Measurements from ENCODE around the gene LYZ. TPM values are rescaled to one million over a fixed set of nuclear protein-coding genes. Genes with fewer than 3 reads are reported as not detected.

LYZ gene
- total and polyA plus RNA-seq, 10 donors: 96.3 to 941 (median 279) TPM

DNA sequence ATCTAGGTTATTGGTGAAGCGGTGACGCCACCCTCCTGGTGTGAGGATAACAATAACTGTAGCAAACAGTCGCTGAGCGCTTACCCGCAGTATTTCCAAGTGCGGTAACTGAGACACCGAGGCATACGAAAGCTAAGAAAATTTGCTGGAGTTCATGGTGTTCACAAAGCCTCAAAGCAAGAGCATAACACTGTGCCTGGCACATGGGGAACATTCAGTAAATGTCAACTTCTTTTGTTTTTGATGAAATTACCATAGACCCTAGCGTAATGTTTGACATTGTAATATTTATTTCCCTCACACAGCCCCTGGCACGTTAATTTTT lies 12.1 kb downstream of the LYZ start:
- peak overlapping the region; percentile 88 to 99 (median 98) for H3K27ac ChIP-seq
- no peaks in the 10 kb centered on the region for H3K9me3 ChIP-seq
- no peaks in the 10 kb centered on the region for H3K27me3 ChIP-seq (replicated peaks in 1 of 7)
- intact Hi-C loops (cut with DNase I; ENCODE audit: low total_unique reads): no loop called here
- H3K4me3 ChIP-seq: peak overlapping the region; percentile 83 to 96 (median 94)
- no peak for DNase-seq
- TF ChIP-seq POLR2A (IDR thresholded peaks at IDR 0.05) (no peak), POLR2AphosphoS5 (IDR thresholded peaks at IDR 0.05) (no peak)
- TF ChIP-seq, protein P1, sequence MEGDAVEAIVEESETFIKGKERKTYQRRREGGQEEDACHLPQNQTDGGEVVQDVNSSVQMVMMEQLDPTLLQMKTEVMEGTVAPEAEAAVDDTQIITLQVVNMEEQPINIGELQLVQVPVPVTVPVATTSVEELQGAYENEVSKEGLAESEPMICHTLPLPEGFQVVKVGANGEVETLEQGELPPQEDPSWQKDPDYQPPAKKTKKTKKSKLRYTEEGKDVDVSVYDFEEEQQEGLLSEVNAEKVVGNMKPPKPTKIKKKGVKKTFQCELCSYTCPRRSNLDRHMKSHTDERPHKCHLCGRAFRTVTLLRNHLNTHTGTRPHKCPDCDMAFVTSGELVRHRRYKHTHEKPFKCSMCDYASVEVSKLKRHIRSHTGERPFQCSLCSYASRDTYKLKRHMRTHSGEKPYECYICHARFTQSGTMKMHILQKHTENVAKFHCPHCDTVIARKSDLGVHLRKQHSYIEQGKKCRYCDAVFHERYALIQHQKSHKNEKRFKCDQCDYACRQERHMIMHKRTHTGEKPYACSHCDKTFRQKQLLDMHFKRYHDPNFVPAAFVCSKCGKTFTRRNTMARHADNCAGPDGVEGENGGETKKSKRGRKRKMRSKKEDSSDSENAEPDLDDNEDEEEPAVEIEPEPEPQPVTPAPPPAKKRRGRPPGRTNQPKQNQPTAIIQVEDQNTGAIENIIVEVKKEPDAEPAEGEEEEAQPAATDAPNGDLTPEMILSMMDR (IDR thresholded peaks at IDR 0.05 in 8 of 11, conservative IDR thresholded peaks at IDR 0.05 in 3 of 11): peak in 1 of 11 experiments; percentile 8
- H3K4me1 ChIP-seq: peaks cover 6 to 49% (median 28%) of the 10 kb centered on the region in 6 donors
- 5 to 10% (median 9%) methylated on average over 10 of the region's 10 CpGs for WGBS, 5 donors
- peaks cover 0 to 42% (median 4%) of the 10 kb centered on the region in 6 donors for H3K36me3 ChIP-seq

DNA sequence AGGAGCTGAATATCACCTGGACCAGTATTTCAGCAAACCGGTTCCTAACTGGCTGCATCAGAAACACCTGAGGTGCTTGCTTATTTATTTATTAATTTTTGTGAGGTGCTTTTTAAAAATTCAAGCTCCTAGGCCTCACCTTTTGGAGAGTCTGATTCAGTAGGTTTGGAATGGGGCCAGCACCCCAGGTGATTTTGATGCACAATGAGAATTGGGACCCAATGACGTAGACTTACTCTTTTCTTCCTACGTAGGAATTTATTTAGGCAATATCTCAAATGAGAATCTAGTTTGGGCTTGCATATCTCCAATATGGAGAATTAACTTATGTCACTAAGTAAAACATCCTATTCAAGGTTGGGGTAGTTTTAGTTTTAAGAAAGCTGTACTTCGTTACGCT lies 18.6 kb downstream of the LYZ start:
- WGBS, 5 donors: 95 to 98% (median 97%) methylated on average over 5 of the region's 5 CpGs
- intact Hi-C loops (cut with DNase I; ENCODE audit: low total_unique reads): no loop called here
- no peak for TF ChIP-seq POLR2A (IDR thresholded peaks at IDR 0.05)
- TF ChIP-seq, protein P1 (IDR thresholded peaks at IDR 0.05 in 8 of 11, conservative IDR thresholded peaks at IDR 0.05 in 3 of 11): no peak
- no peak for TF ChIP-seq POLR2AphosphoS5 (IDR thresholded peaks at IDR 0.05)
- no peaks in the 10 kb centered on the region for H3K27me3 ChIP-seq (replicated peaks in 1 of 7)
- no peaks in the 10 kb centered on the region for H3K9me3 ChIP-seq
- peaks cover 0 to 100% (median 44%) of the 10 kb centered on the region in 6 donors for H3K36me3 ChIP-seq
- peaks cover 0 to 8% (median 0%) of the 10 kb centered on the region in 6 donors for H3K4me1 ChIP-seq
- DNase-seq: no peak
- no peak overlapping the region for H3K4me3 ChIP-seq
- no peak overlapping the region for H3K27ac ChIP-seq

DNA sequence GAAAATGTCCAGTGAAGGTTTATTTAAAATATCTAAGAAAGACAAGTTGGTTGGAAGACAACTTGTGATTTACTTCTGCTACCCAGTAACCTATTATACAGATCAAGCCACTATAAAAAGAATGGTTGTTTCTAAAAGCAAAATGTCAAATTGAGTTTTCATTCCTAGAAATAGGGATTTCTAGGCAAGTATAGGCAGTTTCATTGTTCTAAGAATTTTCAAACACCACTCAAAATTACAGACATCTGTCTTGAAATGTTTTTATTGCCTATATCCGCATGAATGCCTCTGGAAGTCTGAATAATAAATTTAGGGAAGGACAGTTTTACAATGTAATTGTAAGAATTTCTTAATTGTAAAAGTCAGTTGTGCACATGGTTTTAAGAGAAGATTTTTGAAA lies 20.0 kb downstream of the LYZ start:
- Histone ChIP-seq H3K27ac (no peak overlapping the region), H3K9me3 (no peaks in the 10 kb centered on the region), H3K4me1 (no peaks in the 10 kb centered on the region), H3K36me3 (peaks cover 0 to 100% (median 49%) of the 10 kb centered on the region in 6 donors), H3K4me3 (no peak overlapping the region), H3K27me3 (replicated peaks in 1 of 7) (no peaks in the 10 kb centered on the region)
- no peak for DNase-seq
- TF ChIP-seq POLR2AphosphoS5 (IDR thresholded peaks at IDR 0.05) (no peak), POLR2A (IDR thresholded peaks at IDR 0.05) (no peak)
- TF ChIP-seq, protein P1 (IDR thresholded peaks at IDR 0.05 in 8 of 11, conservative IDR thresholded peaks at IDR 0.05 in 3 of 11): no peak
- WGBS, 5 donors: 93 to 100% (median 99%) methylated on average over 1 of the region's 1 CpG
- intact Hi-C loops (cut with DNase I; ENCODE audit: low total_unique reads): no loop called here

DNA sequence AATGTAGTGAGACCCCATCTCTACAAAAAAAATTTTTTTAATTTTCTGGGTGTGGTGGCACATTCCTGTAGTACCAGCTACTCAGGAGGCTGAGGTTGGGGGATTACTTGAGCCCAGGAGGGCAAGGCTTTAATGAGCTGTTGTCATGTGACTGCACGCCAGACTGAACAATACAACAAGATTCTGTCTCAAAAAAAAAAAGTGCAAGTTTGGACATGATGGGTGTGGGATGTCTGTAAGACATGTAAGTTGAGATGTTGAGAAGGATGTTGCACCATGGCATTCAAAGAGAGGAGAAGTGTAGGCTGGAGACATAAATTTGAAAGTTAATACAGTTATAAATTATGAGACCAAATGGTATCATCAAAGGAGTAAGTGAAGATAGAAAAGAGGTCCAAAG lies 34.9 kb downstream of the LYZ start:
- TF ChIP-seq, protein P1 (IDR thresholded peaks at IDR 0.05 in 8 of 11, conservative IDR thresholded peaks at IDR 0.05 in 3 of 11): no peak
- no peak for TF ChIP-seq POLR2AphosphoS5 (IDR thresholded peaks at IDR 0.05)
- no peak for TF ChIP-seq POLR2A (IDR thresholded peaks at IDR 0.05)
- intact Hi-C loops (cut with DNase I; ENCODE audit: low total_unique reads): no loop called here

More for the DNA sequence above, 34.9 kb downstream of the LYZ start:
- WGBS, 5 donors: 90 to 99% (median 93%) methylated on average over 1 of the region's 1 CpG
- Histone ChIP-seq H3K4me1 (no peaks in the 10 kb centered on the region), H3K27me3 (replicated peaks in 1 of 7) (no peaks in the 10 kb centered on the region), H3K27ac (no peak overlapping the region), H3K36me3 (peaks cover 0 to 65% (median 19%) of the 10 kb centered on the region in 6 donors), H3K9me3 (no peaks in the 10 kb centered on the region), H3K4me3 (no peak overlapping the region)
- no peak for DNase-seq

All from spleen (tissue), 11 donors.